HEK293 (cell line): ENCODE measurements around the gene TBL1XR1.

Source experiments
- MEIS1 ChIP-seq: sonication (generic); formaldehyde crosslinking; IDR thresholded peaks from 2 replicates; pipeline ENCODE4 v1.8.1; 2022; ENCODE audit warnings: missing genetic modification reagents, mild to moderate bottlenecking, borderline replicate concordance
- REPIN1 ChIP-seq: fragments of 450-650 bp; formaldehyde crosslinking; IDR thresholded peaks from 2 replicates; pipeline ENCODE4 v1.5.1; 2017; ENCODE audit warnings: missing biosample characterization, missing genetic modification characterization, low read depth
- ZFP3 ChIP-seq: fragments of 450-650 bp; formaldehyde crosslinking; IDR thresholded peaks from 2 replicates; pipeline ENCODE4 v1.5.1; 2016; ENCODE audit warnings: low read depth, missing biosample characterization, missing genetic modification characterization
- ZNF112 ChIP-seq: fragments of 450-650 bp; formaldehyde crosslinking; IDR thresholded peaks from 2 replicates; pipeline ENCODE4 v1.5.0; 2017; ENCODE audit warnings: missing biosample characterization, missing genetic modification characterization
- ZNF114 ChIP-seq: fragments of 450-650 bp; formaldehyde crosslinking; IDR thresholded peaks from 2 replicates; pipeline ENCODE4 v1.5.0; 2017; ENCODE audit warnings: missing biosample characterization, missing genetic modification characterization
- ZNF19 ChIP-seq: fragments of 450-650 bp; formaldehyde crosslinking; IDR thresholded peaks from 2 replicates; pipeline ENCODE4; 2016; ENCODE audit warnings: missing biosample characterization, missing genetic modification characterization, low read depth
- ZNF362 ChIP-seq: fragments of 450-650 bp; formaldehyde crosslinking; IDR thresholded peaks from 2 replicates; pipeline ENCODE4 v1.5.1; 2016; ENCODE audit warnings: missing biosample characterization, missing genetic modification characterization
- TF ChIP-seq, protein P1 (sequence below): fragments of 450-650 bp; formaldehyde crosslinking; IDR thresholded peaks from 2 replicates; pipeline ENCODE4 v1.5.1; 2016; ENCODE audit warnings: missing biosample characterization, missing genetic modification characterization
- TF ChIP-seq, protein P2 (sequence below): fragments of 450-650 bp; formaldehyde crosslinking; IDR thresholded peaks from 2 replicates; pipeline ENCODE4 v1.5.1; 2016; ENCODE audit warnings: missing biosample characterization, missing genetic modification characterization

- TF ChIP-seq, protein P1, sequence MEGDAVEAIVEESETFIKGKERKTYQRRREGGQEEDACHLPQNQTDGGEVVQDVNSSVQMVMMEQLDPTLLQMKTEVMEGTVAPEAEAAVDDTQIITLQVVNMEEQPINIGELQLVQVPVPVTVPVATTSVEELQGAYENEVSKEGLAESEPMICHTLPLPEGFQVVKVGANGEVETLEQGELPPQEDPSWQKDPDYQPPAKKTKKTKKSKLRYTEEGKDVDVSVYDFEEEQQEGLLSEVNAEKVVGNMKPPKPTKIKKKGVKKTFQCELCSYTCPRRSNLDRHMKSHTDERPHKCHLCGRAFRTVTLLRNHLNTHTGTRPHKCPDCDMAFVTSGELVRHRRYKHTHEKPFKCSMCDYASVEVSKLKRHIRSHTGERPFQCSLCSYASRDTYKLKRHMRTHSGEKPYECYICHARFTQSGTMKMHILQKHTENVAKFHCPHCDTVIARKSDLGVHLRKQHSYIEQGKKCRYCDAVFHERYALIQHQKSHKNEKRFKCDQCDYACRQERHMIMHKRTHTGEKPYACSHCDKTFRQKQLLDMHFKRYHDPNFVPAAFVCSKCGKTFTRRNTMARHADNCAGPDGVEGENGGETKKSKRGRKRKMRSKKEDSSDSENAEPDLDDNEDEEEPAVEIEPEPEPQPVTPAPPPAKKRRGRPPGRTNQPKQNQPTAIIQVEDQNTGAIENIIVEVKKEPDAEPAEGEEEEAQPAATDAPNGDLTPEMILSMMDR (tag by site-specific recombination) = no peak
- TF ChIP-seq, protein P2, sequence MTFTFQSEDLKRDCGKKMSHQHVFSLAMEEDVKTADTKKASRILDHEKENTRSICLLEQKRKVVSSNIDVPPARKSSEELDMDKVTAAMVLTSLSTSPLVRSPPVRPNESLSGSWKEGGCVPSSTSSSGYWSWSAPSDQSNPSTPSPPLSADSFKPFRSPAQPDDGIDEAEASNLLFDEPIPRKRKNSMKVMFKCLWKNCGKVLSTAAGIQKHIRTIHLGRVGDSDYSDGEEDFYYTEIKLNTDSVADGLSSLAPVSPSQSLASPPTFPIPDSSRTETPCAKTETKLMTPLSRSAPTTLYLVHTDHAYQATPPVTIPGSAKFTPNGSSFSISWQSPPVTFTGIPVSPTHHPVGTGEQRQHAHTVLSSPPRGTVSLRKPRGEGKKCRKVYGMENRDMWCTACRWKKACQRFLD = no peak
- no peak for TF ChIP-seq ZNF112
- no peak for TF ChIP-seq ZNF362
- no peak for TF ChIP-seq ZNF19 (tag by site-specific recombination)
- no peak for TF ChIP-seq ZNF114
- no peak for TF ChIP-seq ZFP3 (tag by site-specific recombination)
- TF ChIP-seq MEIS1 (CRISPR knock-in tag) = no peak
- no peak for TF ChIP-seq REPIN1
These were observed 103.3 kb downstream of the TBL1XR1 start for GRCh38 chr3:177093966-177094365.
